ENCODE data around the gene GUK1. TPM values are rescaled to one million over a fixed set of nuclear protein-coding genes. Genes with fewer than 3 reads are reported as not detected.

The GUK1 gene
- total RNA-seq, 2 experiments from 2014 or later = 289 to 327 TPM

DNA sequence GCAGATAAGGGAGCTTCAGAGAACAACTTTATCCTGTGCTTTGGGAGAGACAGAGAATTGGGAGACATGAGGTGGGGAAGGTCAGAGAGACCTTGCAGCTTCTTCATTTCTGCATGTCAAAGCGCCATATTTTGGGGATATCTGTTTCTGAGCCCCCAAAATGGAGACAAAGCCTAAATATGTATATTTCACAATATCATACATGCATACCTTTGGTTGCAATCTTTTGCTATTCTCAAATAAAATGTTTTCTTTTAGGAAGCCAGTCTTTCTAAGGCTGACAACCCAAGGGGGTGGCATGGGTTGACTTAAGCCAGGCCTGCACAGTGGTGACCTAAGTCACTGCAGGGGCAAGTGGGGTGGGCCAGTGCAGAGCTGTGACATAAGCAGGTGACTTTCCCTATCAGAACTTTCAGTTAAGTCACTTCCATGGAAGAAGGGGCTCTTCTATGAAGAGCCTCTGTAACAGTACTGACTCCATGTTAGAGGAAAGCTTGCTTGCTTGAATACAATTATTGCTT lies 17.1 kb upstream of the GUK1 start:
- ATAC-seq (ENCODE audit: low read depth) = no peak
- POLR2A ChIA-PET = interaction anchor here (0.7 kb wide), 1 partner anchor 13 kb away, joined by 3 read pairs; no protein-coding TSS in a partner anchor
- no peak overlapping the region for H3K27ac Mint-ChIP-seq

DNA sequence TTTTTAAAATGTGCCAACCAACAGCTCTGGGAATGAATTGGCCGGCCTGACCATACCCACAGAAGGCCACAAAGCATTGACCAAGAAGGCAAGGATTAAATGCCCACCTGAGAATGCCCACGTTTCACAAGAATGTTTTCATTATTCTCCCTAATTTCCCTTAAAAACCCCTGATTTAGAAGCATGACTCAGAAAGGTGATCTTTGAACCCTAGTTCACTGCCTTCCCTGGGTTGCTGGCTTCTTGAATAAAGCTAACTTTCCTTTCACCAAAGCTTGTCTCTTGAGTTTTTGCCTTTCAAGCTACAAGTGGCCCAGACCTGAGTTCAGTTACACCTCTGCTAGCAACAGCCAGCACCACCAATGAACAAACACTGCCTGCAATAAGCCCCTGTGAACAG lies 16.6 kb upstream of the GUK1 start:
- DNase-seq (no peak), ATAC-seq (ENCODE audit: low read depth) (no peak)
- Mint-ChIP-seq H3K4me3 (no peak overlapping the region), H3K36me3 (peaks cover 3% of the 10 kb centered on the region), H3K27me3 (peaks cover 10% of the 10 kb centered on the region), H3K27ac (no peak overlapping the region), H3K4me1 (peaks cover 6% of the 10 kb centered on the region), H3K9me3 (peaks cover 2% of the 10 kb centered on the region)
- POLR2A ChIA-PET = no interaction called here

More for the DNA sequence above, 17.1 kb upstream of the GUK1 start:
- no peak for DNase-seq
- Mint-ChIP-seq H3K27me3 (peaks cover 10% of the 10 kb centered on the region), H3K9me3 (peaks cover 3% of the 10 kb centered on the region), H3K4me1 (peaks cover 6% of the 10 kb centered on the region), H3K36me3 (peaks cover 5% of the 10 kb centered on the region), H3K4me3 (no peak overlapping the region)

DNA sequence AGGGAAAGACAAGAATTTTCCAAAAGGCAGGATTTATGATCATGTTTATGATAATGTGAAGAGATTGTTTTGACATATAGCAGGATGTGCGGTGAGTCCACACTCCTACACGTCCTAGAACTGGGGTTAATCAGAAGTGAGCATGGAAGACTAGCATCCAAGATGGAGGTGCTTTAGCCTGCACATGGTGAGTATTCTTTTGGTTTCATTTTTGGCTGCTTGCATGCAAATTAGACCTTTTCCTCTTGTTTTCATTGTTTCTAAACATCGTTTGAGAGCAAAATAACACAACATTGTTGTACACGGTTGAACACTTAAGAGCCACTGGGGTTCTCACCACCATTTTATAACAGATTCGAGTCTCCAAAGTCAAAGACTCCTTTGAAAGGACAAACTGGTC lies 14.9 kb upstream of the GUK1 start:
- ATAC-seq (ENCODE audit: low read depth) (no peak), DNase-seq (no peak)
- no peak overlapping the region for H3K4me3 Mint-ChIP-seq
- H3K27me3 Mint-ChIP-seq = peaks cover 10% of the 10 kb centered on the region
- H3K36me3 Mint-ChIP-seq = no peaks in the 10 kb centered on the region
- H3K27ac Mint-ChIP-seq = no peak overlapping the region
- H3K4me1 Mint-ChIP-seq = peaks cover 6% of the 10 kb centered on the region
- H3K9me3 Mint-ChIP-seq = no peaks in the 10 kb centered on the region
- POLR2A ChIA-PET = no interaction called here

DNA sequence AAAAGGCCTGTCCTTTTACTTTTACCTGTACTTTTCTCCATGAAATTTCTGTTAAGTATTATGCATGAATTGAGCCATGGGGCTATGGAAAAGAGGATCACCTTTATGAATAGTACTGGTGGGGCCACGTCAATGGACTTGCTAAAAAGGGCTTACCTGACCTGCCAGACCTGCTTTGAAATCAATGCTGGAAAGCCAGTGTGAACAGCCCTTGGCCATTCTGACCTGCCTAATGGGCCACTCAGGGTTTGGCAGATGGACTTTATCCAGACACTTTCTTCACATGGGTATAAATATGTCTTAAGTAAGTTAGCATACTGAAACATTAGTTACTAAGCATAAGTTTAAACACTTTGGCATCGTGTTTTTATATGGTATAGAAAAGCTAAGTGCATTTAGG lies 8.3 kb upstream of the GUK1 start:
- ATAC-seq (ENCODE audit: low read depth) = no peak
- DNase-seq = no peak
- Mint-ChIP-seq H3K9me3 (no peaks in the 10 kb centered on the region), H3K36me3 (no peaks in the 10 kb centered on the region), H3K27ac (no peak overlapping the region), H3K4me1 (peaks cover 12% of the 10 kb centered on the region), H3K4me3 (no peak overlapping the region), H3K27me3 (peaks cover 29% of the 10 kb centered on the region)
- POLR2A ChIA-PET = no interaction called here

DNA sequence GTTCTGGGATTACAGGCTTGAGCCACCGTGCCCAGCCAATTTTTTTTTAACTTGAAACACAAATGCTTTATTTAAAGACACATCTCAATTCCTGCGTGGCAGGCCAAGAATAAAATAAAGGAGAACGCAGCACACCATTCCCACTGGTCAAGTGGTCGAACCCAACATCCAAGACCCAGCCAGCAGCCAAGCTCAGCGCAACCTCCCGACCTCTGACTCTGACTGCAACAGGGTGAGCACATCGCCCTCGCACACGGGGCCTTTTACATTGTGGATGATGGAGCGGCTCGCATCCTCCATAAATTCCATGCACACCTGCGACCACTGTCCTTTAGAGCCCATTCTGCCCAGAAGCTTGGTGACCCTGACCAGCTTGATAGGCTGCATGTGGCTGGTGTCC lies 5.5 kb upstream of the GUK1 start:
- POLR2A ChIA-PET = interaction anchor here (0.9 kb wide), 1 partner anchor 323 kb away, joined by 3 read pairs; a partner anchor contains a TSS
- no peak for ATAC-seq (ENCODE audit: low read depth)
- peaks cover 28% of the 10 kb centered on the region for H3K27me3 Mint-ChIP-seq

DNA sequence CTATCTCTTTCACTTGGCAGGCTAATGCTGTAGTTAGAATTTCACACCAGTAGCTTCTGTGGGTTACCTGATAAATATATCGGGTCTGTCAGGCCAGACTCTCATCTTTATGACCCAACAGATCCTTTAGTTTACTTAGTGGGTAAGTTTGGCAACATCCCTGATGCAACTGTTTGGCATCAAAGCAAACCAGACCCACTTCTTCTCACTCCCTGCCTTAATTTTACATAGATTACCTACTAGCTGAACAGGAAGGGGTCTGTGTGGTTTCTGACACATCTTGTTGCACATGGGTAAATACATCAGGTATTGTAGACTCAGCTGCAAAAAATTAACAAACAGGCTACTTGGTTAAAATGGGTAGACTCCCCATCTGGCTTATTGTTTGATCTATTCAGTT lies 3.2 kb upstream of the GUK1 start:
- Mint-ChIP-seq H3K27ac (peak overlapping the region; percentile 28), H3K9me3 (no peaks in the 10 kb centered on the region), H3K27me3 (peaks cover 25% of the 10 kb centered on the region), H3K4me1 (peaks cover 15% of the 10 kb centered on the region), H3K4me3 (no peak overlapping the region), H3K36me3 (no peaks in the 10 kb centered on the region)
- DNase-seq (no peak), ATAC-seq (ENCODE audit: low read depth) (no peak)
- POLR2A ChIA-PET = interaction anchor here (0.9 to 6.2 kb wide), 3 partner anchors 27 to 54 kb away, joined by 3 to 62 read pairs (median 6); partner anchors contain the start of genes ARF1, IBA57 and MRPL55

More for the DNA sequence above, 5.5 kb upstream of the GUK1 start:
- Mint-ChIP-seq H3K27ac (no peak overlapping the region), H3K9me3 (no peaks in the 10 kb centered on the region), H3K4me3 (no peak overlapping the region), H3K36me3 (no peaks in the 10 kb centered on the region), H3K4me1 (peaks cover 19% of the 10 kb centered on the region)
- DNase-seq = no peak

DNA sequence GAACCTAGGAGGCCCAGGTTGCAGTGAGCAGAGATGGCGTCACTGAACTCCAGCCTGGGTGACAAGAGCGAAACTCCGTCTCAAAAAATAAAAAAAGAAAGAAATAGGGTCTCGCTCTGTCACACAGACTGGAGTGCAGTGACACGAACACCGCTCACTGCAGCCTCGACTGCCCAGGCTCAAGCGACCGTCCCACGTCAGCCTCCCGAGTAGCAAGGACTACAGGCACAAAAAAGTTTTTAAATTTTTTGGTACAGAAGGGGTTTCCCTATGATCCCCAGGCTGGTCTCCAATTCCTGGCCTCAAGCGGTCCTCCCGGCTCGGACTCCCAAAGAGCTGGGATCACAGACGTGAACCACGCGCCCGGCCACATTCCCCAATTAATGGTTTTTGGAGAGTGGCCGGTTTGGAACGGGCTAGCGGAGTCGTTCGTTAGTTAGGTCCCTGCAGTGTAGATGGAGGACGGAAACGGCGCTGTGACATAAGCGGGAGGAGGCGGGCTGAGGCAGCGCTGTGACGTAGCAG lies 611 bp upstream of the GUK1 start:
- H3K9me3 Mint-ChIP-seq = no peaks in the 10 kb centered on the region
- peak overlapping the region; percentile 96 for H3K4me3 Mint-ChIP-seq
- ATAC-seq (ENCODE audit: low read depth) = no peak
- peaks cover 21% of the 10 kb centered on the region for H3K27me3 Mint-ChIP-seq
- peak overlapping the region; percentile 98 for H3K27ac Mint-ChIP-seq
- POLR2A ChIA-PET = interaction anchor here (0.5 to 6.2 kb wide), 6 partner anchors 17 to 324 kb away, joined by 3 to 62 read pairs (median 8); partner anchors contain the start of genes IBA57, MRPL55 and TRIM11
- peaks cover 11% of the 10 kb centered on the region for H3K36me3 Mint-ChIP-seq
- H3K4me1 Mint-ChIP-seq = peaks cover 37% of the 10 kb centered on the region
- DNase-seq = no peak

DNA sequence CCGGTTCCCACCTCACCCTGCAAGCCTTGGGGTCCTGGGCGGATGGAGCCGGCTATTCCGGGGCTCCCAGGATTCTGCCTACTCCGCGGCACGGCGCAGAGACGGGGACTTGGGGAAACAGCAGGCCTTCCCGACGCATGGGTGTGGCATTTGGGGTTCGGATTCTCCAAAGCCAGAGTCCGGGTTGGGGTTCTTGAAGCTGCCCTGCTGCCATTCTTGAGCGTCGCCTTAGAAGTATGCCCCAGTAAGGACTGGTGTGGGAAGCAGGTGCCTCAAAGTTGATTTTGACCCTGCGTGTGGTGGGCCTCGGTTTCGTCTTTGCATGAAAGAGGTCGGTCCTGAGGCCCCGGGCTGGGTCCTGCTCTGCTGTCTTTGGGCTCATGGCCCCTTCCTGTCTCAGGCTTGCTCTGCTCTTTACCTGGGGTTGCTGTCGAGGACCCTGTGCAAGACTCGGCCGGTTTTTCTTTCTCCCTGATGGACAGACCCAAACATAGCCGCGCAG lies 696 bp downstream of the GUK1 start:
- Mint-ChIP-seq H3K4me3 (peak overlapping the region; percentile 96), H3K27me3 (peaks cover 10% of the 10 kb centered on the region), H3K4me1 (peaks cover 39% of the 10 kb centered on the region), H3K9me3 (no peaks in the 10 kb centered on the region), H3K27ac (peak overlapping the region; percentile 98), H3K36me3 (peaks cover 11% of the 10 kb centered on the region)
- DNase-seq (peak; percentile 57), ATAC-seq (ENCODE audit: low read depth) (no peak)
- POLR2A ChIA-PET = interaction anchor here (0.5 to 6.2 kb wide), 16 partner anchors 11 to 374 kb away, joined by 3 to 62 read pairs (median 4); partner anchors contain the start of genes IBA57, MRPL55 and TRIM11

DNA sequence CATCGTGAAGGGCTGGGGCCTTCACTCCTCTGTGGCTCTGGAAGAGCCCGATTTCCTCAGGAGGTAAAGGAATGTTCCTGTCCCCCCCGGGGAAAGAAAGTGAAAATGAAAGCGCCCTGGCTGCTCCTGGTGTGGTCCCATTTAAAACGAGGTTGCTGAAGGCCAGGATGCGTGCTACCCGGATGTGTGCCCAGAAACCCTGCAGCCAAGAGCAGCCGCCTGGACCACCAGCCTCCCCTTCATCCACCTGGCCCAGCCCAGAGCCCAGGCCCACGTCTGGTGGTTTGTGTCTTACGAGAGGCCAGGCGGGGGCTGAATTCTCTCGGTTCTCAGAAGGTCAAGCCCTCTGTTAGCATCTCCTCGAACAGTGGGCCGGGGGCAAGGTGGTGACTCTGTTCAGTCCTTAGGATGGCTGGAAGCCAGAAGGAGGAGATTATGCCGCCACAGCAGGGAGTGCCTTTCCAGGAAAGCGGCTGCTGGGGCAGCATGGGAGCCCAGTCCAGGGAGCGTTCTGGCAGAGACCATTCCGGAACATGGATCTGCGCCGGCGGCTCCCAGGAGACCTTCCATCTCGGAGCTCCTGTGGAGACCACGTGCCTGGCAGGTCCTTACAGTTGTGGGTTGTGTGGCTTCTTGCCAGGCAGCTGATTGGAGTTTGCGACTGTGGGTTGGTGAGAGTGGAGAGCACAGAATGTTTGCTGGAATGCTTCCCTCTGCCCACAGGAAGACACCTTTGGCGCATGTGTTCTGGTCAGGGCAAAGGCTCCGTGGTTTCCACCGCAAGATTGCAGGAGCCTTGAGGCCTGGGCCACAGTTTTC lies 1.4 kb downstream of the GUK1 start:
- ATAC-seq (ENCODE audit: low read depth) = no peak
- Mint-ChIP-seq H3K4me3 (peak overlapping the region; percentile 96), H3K36me3 (peaks cover 11% of the 10 kb centered on the region), H3K27me3 (peaks cover 5% of the 10 kb centered on the region), H3K9me3 (no peaks in the 10 kb centered on the region), H3K4me1 (peaks cover 33% of the 10 kb centered on the region), H3K27ac (peak overlapping the region; percentile 98)
- POLR2A ChIA-PET = interaction anchor here (0.9 to 6.2 kb wide), 8 partner anchors 10 to 345 kb away, joined by 3 to 62 read pairs (median 10); partner anchors contain the start of genes IBA57 and MRPL55
- peak; percentile 54 for DNase-seq

DNA sequence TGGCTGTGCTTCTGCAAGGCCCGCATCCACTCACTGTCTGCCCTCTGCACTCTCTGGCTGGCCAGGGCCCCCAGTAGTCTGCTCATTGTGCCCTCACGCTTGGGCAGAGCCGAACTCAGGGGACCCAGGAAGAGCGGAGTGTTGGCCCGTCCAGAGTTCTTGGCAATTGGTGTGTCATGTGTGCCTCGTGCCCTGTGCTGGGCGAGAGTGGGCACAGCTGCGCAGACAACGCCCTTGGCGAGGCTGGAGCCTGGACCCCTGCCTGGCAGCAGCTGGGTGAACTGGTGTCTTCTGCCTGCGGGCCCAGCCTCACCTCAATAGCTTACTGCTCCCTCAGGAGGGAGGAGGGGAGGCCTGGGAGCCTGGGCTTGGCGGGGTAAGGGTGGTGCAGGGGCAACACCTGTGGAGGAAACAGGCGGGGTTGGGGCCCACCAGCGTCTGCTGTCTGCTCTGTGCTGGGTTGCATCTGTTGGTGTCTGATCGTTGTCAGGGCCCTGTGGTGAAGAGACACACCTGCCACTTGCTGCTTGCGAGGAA lies 2.1 kb downstream of the GUK1 start:
- DNase-seq (peak; percentile 31), ATAC-seq (ENCODE audit: low read depth) (no peak)
- Mint-ChIP-seq H3K36me3 (peaks cover 11% of the 10 kb centered on the region), H3K9me3 (no peaks in the 10 kb centered on the region), H3K27ac (peak overlapping the region; percentile 98), H3K27me3 (no peaks in the 10 kb centered on the region), H3K4me3 (peak overlapping the region; percentile 96), H3K4me1 (peaks cover 26% of the 10 kb centered on the region)
- POLR2A ChIA-PET = interaction anchor here (0.9 to 6.2 kb wide), 7 partner anchors 9 to 344 kb away, joined by 3 to 62 read pairs (median 5); partner anchors contain the start of genes ARF1 and IBA57

DNA sequence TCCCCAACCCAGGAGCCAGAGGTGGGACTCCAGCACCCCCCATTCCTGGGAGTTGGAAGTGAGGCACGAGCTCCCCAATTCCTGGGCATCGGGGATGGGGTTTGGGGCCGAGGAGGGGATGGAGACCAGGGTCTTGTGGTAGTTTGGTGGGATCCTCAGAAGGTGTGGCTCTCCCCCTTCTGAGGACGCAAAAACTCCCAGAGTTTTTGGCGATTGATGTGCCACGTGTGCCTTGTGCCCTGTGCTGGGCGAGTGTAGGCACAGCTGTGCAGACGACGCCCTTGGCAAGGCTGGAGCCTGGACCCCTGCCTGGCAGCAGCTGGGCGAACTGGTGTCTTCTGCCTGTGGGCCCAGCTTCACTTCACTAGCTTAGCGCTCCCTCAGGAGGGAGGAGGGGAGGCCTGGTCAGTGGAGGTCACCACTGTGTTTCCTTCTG lies 2.6 kb downstream of the GUK1 start:
- Mint-ChIP-seq H3K4me1 (peaks cover 24% of the 10 kb centered on the region), H3K27me3 (no peaks in the 10 kb centered on the region), H3K4me3 (peak overlapping the region; percentile 96), H3K36me3 (peaks cover 11% of the 10 kb centered on the region), H3K9me3 (no peaks in the 10 kb centered on the region), H3K27ac (peak overlapping the region; percentile 98)
- DNase-seq (peak; percentile 24), ATAC-seq (ENCODE audit: low read depth) (no peak)
- POLR2A ChIA-PET = interaction anchor here (0.9 to 2.6 kb wide), 6 partner anchors 9 to 344 kb away, joined by 3 to 13 read pairs (median 4); partner anchors contain the start of gene ARF1

DNA sequence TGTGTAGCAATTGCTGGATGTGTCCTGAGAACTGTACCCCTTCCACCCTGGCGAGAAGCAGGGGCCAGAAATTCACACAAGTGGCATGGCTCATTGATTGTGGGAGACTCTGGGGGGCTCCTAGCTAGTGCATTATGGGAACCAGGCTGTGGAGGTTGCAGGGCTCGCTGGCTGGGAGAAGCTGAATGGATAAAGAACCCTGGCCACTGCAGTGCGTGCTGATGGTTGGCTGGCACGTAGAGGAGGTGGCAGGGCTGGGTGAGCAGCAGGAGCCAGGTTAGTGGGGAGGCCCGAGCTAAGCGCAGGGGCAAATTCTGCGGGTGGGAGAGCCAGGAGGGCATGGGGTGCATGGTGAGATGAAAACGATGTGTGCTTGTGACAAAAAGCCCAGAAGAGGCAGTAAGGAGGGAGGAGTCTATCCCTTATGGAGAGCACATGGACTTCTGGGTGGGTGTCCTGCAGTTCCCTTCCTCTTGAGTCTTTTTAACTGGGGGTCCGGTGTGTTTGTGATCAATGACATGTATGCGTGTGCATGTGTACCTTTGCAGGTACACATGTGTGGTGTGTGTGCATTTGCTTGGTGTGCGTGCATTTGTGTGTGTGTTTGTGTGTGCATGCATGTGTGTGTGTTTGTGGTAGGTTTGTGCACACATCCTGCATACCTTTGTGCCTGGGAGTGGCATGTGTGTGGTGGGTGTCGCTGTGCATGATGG lies 3.6 kb downstream of the GUK1 start:
- Mint-ChIP-seq H3K4me3 (peak overlapping the region; percentile 96), H3K36me3 (peaks cover 11% of the 10 kb centered on the region), H3K9me3 (no peaks in the 10 kb centered on the region), H3K27me3 (no peaks in the 10 kb centered on the region), H3K27ac (peak overlapping the region; percentile 79), H3K4me1 (peaks cover 24% of the 10 kb centered on the region)
- POLR2A ChIA-PET = interaction anchor here (1.3 to 2.6 kb wide), 5 partner anchors 13 to 312 kb away, joined by 3 to 13 read pairs (median 4); partner anchors contain the start of genes ARF1 and IBA57
- no peak for DNase-seq
- no peak for ATAC-seq (ENCODE audit: low read depth)

Measured in activated naive CD8-positive, alpha-beta T cell treated with anti-CD3 and anti-CD28 coated beads, Interleukin-2, amount 10 ng/mL, durations not matched to agents 7 days and 5 days (primary cell).